ENCODE results near the gene DLGAP1. TPM values are rescaled to one million over a fixed set of nuclear protein-coding genes. Genes with fewer than 3 reads are reported as not detected.

Gene DLGAP1
- total and polyA plus RNA-seq, 4 donors = 0.75 to 6.6 (median 3.6) TPM

DNA sequence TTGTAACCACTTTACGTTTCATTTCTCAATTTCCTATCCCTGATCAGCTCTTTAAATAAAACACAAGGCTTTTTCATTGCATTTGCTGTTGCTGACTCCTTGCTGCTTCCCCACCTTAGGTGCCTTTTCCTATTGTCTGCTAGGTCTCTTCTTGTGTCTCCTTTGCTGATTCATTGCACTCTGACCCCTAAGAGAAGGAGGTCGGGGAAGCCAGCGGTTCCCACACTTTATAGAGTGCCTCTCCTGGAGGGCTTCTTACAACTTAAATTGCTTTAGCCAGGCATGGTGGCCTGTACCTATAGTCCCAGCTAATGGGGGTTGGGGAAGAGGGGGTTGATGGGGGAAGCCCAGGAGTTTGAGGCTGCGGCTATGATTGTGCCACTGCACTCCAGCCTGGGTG is 495.0 kb downstream of the DLGAP1 start:
- no peak for ATAC-seq (ENCODE audit: low FRiP score)
- DNase-seq = no peak
- Histone ChIP-seq H3K27me3 (ENCODE audit: control insufficient read depth in 1 of 2, insufficient read depth in 2 of 2, low read length in 1 of 2) (no peaks in the 10 kb centered on the region), H3K36me3 (ENCODE audit: control insufficient read depth in 1 of 2, insufficient read depth in 2 of 2, low read length in 1 of 2) (no peaks in the 10 kb centered on the region), H3K4me1 (ENCODE audit: control insufficient read depth in 1 of 2, insufficient read depth in 2 of 2, low read length in 2 of 2) (no peaks in the 10 kb centered on the region), H3K9me3 (ENCODE audit: control insufficient read depth, low read length) (no peaks in the 10 kb centered on the region), H3K27ac (ENCODE audit: low read depth in 1 of 2, low read length in 2 of 2) (no peak overlapping the region), H3K4me3 (ENCODE audit: low read length in 2 of 2) (no peak overlapping the region)
- WGBS, 2 donors = 84 to 93% methylated on average over 4 of the region's 4 CpGs
- intact Hi-C loops (cut with DNase I) = no loop called here

GRCh38 chr18:3952031-3952430 is 503.1 kb downstream of the DLGAP1 start:
- Histone ChIP-seq H3K27me3 (ENCODE audit: control insufficient read depth in 1 of 2, insufficient read depth in 2 of 2, low read length in 1 of 2) (no peaks in the 10 kb centered on the region), H3K4me3 (ENCODE audit: low read length in 2 of 2) (no peak overlapping the region), H3K9me3 (ENCODE audit: control insufficient read depth, low read length) (no peaks in the 10 kb centered on the region), H3K27ac (ENCODE audit: low read depth in 1 of 2, low read length in 2 of 2) (no peak overlapping the region), H3K36me3 (ENCODE audit: control insufficient read depth in 1 of 2, insufficient read depth in 2 of 2, low read length in 1 of 2) (no peaks in the 10 kb centered on the region), H3K4me1 (ENCODE audit: control insufficient read depth in 1 of 2, insufficient read depth in 2 of 2, low read length in 2 of 2) (no peaks in the 10 kb centered on the region)
- 94 to 97% methylated on average over 5 of the region's 5 CpGs for WGBS, 2 donors
- DNase-seq = no peak
- no peak for ATAC-seq (ENCODE audit: low FRiP score)
- intact Hi-C loops (cut with DNase I) = no loop called here

- Histone ChIP-seq H3K36me3 (ENCODE audit: control insufficient read depth in 1 of 2, insufficient read depth in 2 of 2, low read length in 1 of 2) (no peaks in the 10 kb centered on the region), H3K9me3 (ENCODE audit: control insufficient read depth, low read length) (no peaks in the 10 kb centered on the region), H3K4me3 (ENCODE audit: low read length in 2 of 2) (no peak overlapping the region), H3K27ac (ENCODE audit: low read depth in 1 of 2, low read length in 2 of 2) (no peak overlapping the region), H3K27me3 (ENCODE audit: control insufficient read depth in 1 of 2, insufficient read depth in 2 of 2, low read length in 1 of 2) (no peaks in the 10 kb centered on the region), H3K4me1 (ENCODE audit: control insufficient read depth in 1 of 2, insufficient read depth in 2 of 2, low read length in 2 of 2) (no peaks in the 10 kb centered on the region)
- 92 to 93% methylated on average over 3 of the region's 3 CpGs for WGBS, 2 donors
- DNase-seq (no peak), ATAC-seq (ENCODE audit: low FRiP score) (no peak)
- intact Hi-C loops (cut with DNase I) = no loop called here
These were observed 504.3 kb downstream of the DLGAP1 start for GRCh38 chr18:3950668-3951404.

DNA sequence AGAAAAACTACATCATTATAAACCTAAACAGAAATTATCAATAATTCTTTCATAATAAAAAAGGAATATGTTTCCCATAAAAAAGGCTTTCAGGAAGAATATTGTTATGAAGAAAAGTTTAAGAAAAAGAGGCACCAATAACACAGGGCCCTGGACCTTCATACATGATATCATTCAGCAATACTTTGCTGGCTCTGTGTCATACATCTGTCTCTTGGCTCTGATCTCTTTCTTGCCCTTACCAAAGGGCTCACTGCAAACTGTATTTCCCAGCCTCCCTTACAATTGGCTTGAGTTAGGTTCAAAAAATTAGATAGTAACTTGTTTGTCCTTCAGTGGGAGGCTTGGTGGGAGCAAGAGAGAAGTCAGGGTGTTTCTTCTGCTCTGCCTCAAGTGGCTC is 506.1 kb downstream of the DLGAP1 start:
- H3K27ac ChIP-seq (ENCODE audit: low read depth in 1 of 2, low read length in 2 of 2) = no peak overlapping the region
- ATAC-seq (ENCODE audit: low FRiP score) (no peak), DNase-seq (no peak)
- intact Hi-C loops (cut with DNase I) = no loop called here
- H3K36me3 ChIP-seq (ENCODE audit: control insufficient read depth in 1 of 2, insufficient read depth in 2 of 2, low read length in 1 of 2) = no peaks in the 10 kb centered on the region
- no peaks in the 10 kb centered on the region for H3K9me3 ChIP-seq (ENCODE audit: control insufficient read depth, low read length)
- H3K27me3 ChIP-seq (ENCODE audit: control insufficient read depth in 1 of 2, insufficient read depth in 2 of 2, low read length in 1 of 2) = no peaks in the 10 kb centered on the region
- H3K4me1 ChIP-seq (ENCODE audit: control insufficient read depth in 1 of 2, insufficient read depth in 2 of 2, low read length in 2 of 2) = no peaks in the 10 kb centered on the region
- H3K4me3 ChIP-seq (ENCODE audit: low read length in 2 of 2) = no peak overlapping the region

DNA sequence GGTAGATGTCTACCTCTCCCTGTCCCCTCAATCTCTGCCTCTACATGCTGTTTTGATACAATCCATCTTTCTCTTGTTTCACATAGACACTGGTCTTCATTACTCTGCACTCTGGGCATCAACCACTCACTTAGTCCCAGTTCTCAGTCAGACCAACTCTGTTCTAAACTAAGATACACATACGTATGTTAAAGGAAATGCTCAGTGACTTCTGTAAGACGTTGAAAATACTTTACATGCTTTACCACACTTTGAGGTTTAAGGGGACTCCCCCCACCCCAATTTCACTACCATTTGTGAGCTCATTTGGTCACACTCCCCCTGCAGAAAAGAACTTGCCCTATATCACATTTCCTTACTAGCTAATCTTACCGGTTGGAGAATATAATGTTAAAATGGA is 507.7 kb downstream of the DLGAP1 start:
- WGBS, 2 donors = 90 to 92% methylated on average over 3 of the region's 3 CpGs
- no peaks in the 10 kb centered on the region for H3K27me3 ChIP-seq (ENCODE audit: control insufficient read depth in 1 of 2, insufficient read depth in 2 of 2, low read length in 1 of 2)

DNA sequence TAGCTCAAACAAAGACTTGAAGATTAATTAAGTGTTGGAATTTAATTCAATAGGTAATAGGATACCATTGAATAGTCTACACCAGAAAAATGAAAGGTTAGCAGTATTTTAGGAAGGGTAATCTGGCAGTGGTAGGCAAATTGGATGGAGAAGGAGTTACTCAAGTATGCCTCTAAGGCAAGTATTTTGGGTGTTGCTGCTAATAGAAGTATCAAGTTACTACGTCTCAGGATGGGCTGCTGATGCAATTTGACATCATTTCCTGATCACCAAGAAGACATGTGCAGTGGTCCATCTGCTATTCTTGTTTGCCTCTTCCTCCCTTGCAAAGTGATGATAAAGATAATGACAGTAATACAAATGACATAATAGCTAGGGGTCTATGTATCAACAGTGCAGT is 519.8 kb downstream of the DLGAP1 start:
- Histone ChIP-seq H3K4me1 (ENCODE audit: control insufficient read depth in 1 of 2, insufficient read depth in 2 of 2, low read length in 2 of 2) (no peaks in the 10 kb centered on the region), H3K36me3 (ENCODE audit: control insufficient read depth in 1 of 2, insufficient read depth in 2 of 2, low read length in 1 of 2) (no peaks in the 10 kb centered on the region), H3K9me3 (ENCODE audit: control insufficient read depth, low read length) (peaks cover 5% of the 10 kb centered on the region), H3K4me3 (ENCODE audit: low read length in 2 of 2) (no peak overlapping the region), H3K27ac (ENCODE audit: low read depth in 1 of 2, low read length in 2 of 2) (no peak overlapping the region), H3K27me3 (ENCODE audit: control insufficient read depth in 1 of 2, insufficient read depth in 2 of 2, low read length in 1 of 2) (no peaks in the 10 kb centered on the region)
- ATAC-seq (ENCODE audit: low FRiP score) = no peak
- no peak for DNase-seq
- intact Hi-C loops (cut with DNase I) = loop anchor here in 1 of 2 donors (10.0 kb wide), 1 partner anchor 1159 kb away; no protein-coding TSS in a partner anchor
- 75 to 87% methylated on average over 1 of the region's 1 CpG for WGBS, 2 donors

More for the DNA sequence above, 507.7 kb downstream of the DLGAP1 start:
- Histone ChIP-seq H3K27ac (ENCODE audit: low read depth in 1 of 2, low read length in 2 of 2) (no peak overlapping the region), H3K36me3 (ENCODE audit: control insufficient read depth in 1 of 2, insufficient read depth in 2 of 2, low read length in 1 of 2) (no peaks in the 10 kb centered on the region), H3K9me3 (ENCODE audit: control insufficient read depth, low read length) (no peaks in the 10 kb centered on the region), H3K4me3 (ENCODE audit: low read length in 2 of 2) (no peak overlapping the region), H3K4me1 (ENCODE audit: control insufficient read depth in 1 of 2, insufficient read depth in 2 of 2, low read length in 2 of 2) (no peaks in the 10 kb centered on the region)
- ATAC-seq (ENCODE audit: low FRiP score) (no peak), DNase-seq (no peak)
- intact Hi-C loops (cut with DNase I) = no loop called here

DNA sequence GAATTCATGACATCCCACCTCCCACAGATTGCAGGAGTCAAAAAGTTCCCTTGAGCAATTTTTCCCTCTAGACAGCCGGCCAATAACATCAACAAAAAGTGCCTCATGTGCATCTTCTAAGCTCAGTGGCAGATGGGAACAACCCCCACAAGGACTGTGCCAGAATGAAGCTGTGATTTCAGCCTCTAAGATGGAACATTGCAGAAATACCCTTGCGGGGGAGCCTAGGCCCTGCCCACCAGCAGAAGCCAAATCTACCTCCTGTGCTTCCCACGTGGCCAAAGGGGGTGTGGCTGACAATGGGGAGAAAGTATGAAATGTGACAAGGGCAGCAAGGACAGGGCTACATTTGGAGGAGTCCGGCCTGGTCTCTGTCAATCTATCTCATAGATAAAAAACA is 522.8 kb downstream of the DLGAP1 start:
- Histone ChIP-seq H3K36me3 (ENCODE audit: control insufficient read depth in 1 of 2, insufficient read depth in 2 of 2, low read length in 1 of 2) (no peaks in the 10 kb centered on the region), H3K4me1 (ENCODE audit: control insufficient read depth in 1 of 2, insufficient read depth in 2 of 2, low read length in 2 of 2) (no peaks in the 10 kb centered on the region), H3K9me3 (ENCODE audit: control insufficient read depth, low read length) (peaks cover 2% of the 10 kb centered on the region), H3K27ac (ENCODE audit: low read depth in 1 of 2, low read length in 2 of 2) (no peak overlapping the region), H3K27me3 (ENCODE audit: control insufficient read depth in 1 of 2, insufficient read depth in 2 of 2, low read length in 1 of 2) (no peaks in the 10 kb centered on the region), H3K4me3 (ENCODE audit: low read length in 2 of 2) (no peak overlapping the region)
- DNase-seq (no peak), ATAC-seq (ENCODE audit: low FRiP score) (no peak)
- intact Hi-C loops (cut with DNase I) = loop anchor here in 1 of 2 donors (10.0 kb wide), 1 partner anchor 1163 kb away; no protein-coding TSS in a partner anchor
- 55 to 58% methylated on average over 4 of the region's 4 CpGs for WGBS, 2 donors

DNA sequence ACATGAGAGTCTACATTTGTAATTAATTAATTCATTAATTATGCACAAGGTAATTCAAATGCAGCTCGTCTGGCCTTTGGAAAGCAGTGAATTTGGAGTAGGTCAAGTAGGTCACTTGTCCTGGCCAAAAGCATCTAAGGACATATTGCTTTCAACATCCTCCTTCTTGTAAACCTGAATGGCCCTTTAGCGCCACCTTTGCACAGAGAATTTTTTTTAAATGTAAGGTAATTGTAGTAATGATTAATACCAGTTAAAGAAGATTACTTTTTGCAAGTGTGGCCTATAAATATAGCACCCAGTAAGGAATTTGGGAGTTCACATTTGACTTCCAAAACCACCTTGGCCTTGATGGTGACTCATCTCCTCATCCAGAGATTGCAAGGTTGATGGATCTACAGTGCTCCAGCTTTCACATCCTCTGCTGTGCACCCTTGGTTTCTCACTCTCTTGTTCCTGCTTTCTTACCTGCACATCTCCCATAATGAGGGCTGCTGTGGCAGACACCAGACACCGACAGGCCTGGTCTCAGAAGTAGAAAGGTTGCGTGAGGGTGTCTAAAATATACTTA is 523.5 kb downstream of the DLGAP1 start:
- H3K27me3 ChIP-seq (ENCODE audit: control insufficient read depth in 1 of 2, insufficient read depth in 2 of 2, low read length in 1 of 2) = no peaks in the 10 kb centered on the region
- no peaks in the 10 kb centered on the region for H3K4me1 ChIP-seq (ENCODE audit: control insufficient read depth in 1 of 2, insufficient read depth in 2 of 2, low read length in 2 of 2)
- WGBS, 2 donors = 96 to 97% methylated on average over 4 of the region's 4 CpGs
- H3K36me3 ChIP-seq (ENCODE audit: control insufficient read depth in 1 of 2, insufficient read depth in 2 of 2, low read length in 1 of 2) = no peaks in the 10 kb centered on the region
- no peak overlapping the region for H3K4me3 ChIP-seq (ENCODE audit: low read length in 2 of 2)
- ATAC-seq (ENCODE audit: low FRiP score) (no peak), DNase-seq (no peak)
- intact Hi-C loops (cut with DNase I) = loop anchor here in 1 of 2 donors (10.0 kb wide), 1 partner anchor 1163 kb away; no protein-coding TSS in a partner anchor
- H3K27ac ChIP-seq (ENCODE audit: low read depth in 1 of 2, low read length in 2 of 2) = no peak overlapping the region
- peaks cover 2% of the 10 kb centered on the region for H3K9me3 ChIP-seq (ENCODE audit: control insufficient read depth, low read length)

GRCh38 chr18:3931013-3931315 is 524.1 kb downstream of the DLGAP1 start:
- H3K4me1 ChIP-seq (ENCODE audit: control insufficient read depth in 1 of 2, insufficient read depth in 2 of 2, low read length in 2 of 2) = peaks cover 0 to under 1% of the 10 kb centered on the region in 2 donors
- DNase-seq = no peak
- intact Hi-C loops (cut with DNase I) = loop anchor here in 1 of 2 donors (10.0 kb wide), 1 partner anchor 1164 kb away; no protein-coding TSS in a partner anchor
- WGBS, 2 donors = 96% methylated on average over 6 of the region's 6 CpGs
- H3K27me3 ChIP-seq (ENCODE audit: control insufficient read depth in 1 of 2, insufficient read depth in 2 of 2, low read length in 1 of 2) = no peaks in the 10 kb centered on the region
- H3K4me3 ChIP-seq (ENCODE audit: low read length in 2 of 2) = no peak overlapping the region
- H3K9me3 ChIP-seq (ENCODE audit: control insufficient read depth, low read length) = peaks cover under 1% of the 10 kb centered on the region
- H3K36me3 ChIP-seq (ENCODE audit: control insufficient read depth in 1 of 2, insufficient read depth in 2 of 2, low read length in 1 of 2) = no peaks in the 10 kb centered on the region
- H3K27ac ChIP-seq (ENCODE audit: low read depth in 1 of 2, low read length in 2 of 2) = no peak overlapping the region
- no peak for ATAC-seq (ENCODE audit: low FRiP score)

All from aorta (tissue), 5 donors.